ENCODE measurements around the gene RAB8A. TPM values are rescaled to one million over a fixed set of nuclear protein-coding genes. Genes with fewer than 3 reads are reported as not detected.

RAB8A gene
- total and polyA plus RNA-seq, 4 donors, result 38.0 to 52.0 (median 44.3) TPM

- H3K27ac ChIP-seq (ENCODE audit: low read depth in 1 of 2, low read length in 2 of 2), result no peak overlapping the region
- H3K9ac ChIP-seq (ENCODE audit: low read depth in 1 of 2, low read length in 2 of 2), result no peak overlapping the region
- peaks cover 2 to 9% (median 6%) of the 10 kb centered on the region in 4 donors for H3K4me1 ChIP-seq (ENCODE audit: control insufficient read depth in 4 of 4, insufficient read depth in 4 of 4, low read length in 3 of 4)
- TF ChIP-seq ATF3 (IDR thresholded peaks at IDR 0.05) (no peak), TAF1 (conservative IDR thresholded peaks at IDR 0.05) (no peak), RAD21 (IDR thresholded peaks at IDR 0.05) (no peak), CTCF (IDR thresholded peaks at IDR 0.05; ENCODE audit: low read depth, low read length, missing input control) (no peak), ZBTB33 (IDR thresholded peaks at IDR 0.05) (no peak), NR2F2 (IDR thresholded peaks at IDR 0.05) (no peak), REST (IDR thresholded peaks at IDR 0.05) (no peak), JUND (IDR thresholded peaks at IDR 0.05) (no peak), HNF4A (conservative IDR thresholded peaks at IDR 0.05) (no peak), FOXA1 (IDR thresholded peaks at IDR 0.05) (no peak), YY1 (IDR thresholded peaks at IDR 0.05) (no peak), FOXA2 (IDR thresholded peaks at IDR 0.05) (no peak), SP1 (IDR thresholded peaks at IDR 0.05) (no peak), RXRA (IDR thresholded peaks at IDR 0.05) (no peak), EGR1 (IDR thresholded peaks at IDR 0.05; ENCODE audit: low read depth in 2 of 2) (no peak)
- WGBS, result 85% methylated on average over 6 of the region's 6 CpGs
- DNase-seq (ENCODE audit: low spot score), result no peak
- H3K9me3 ChIP-seq (ENCODE audit: control insufficient read depth in 4 of 4, low read length in 3 of 4), result no peaks in the 10 kb centered on the region
- no peaks in the 10 kb centered on the region for H3K27me3 ChIP-seq (ENCODE audit: control insufficient read depth in 4 of 4, insufficient read depth in 4 of 4, low read length in 3 of 4)
- H3K36me3 ChIP-seq (ENCODE audit: control insufficient read depth in 4 of 4, insufficient read depth in 3 of 4, low read depth in 1 of 4, low read length in 3 of 4), result no peaks in the 10 kb centered on the region
- no peak overlapping the region for H3K4me3 ChIP-seq (ENCODE audit: low read depth in 1 of 3, low read length in 3 of 3)
Measured at GRCh38 chr19:16160445-16160942, 48.8 kb downstream of the RAB8A start.

- H3K9me3 ChIP-seq (ENCODE audit: control insufficient read depth in 4 of 4, low read length in 3 of 4), result no peaks in the 10 kb centered on the region
- DNase-seq (ENCODE audit: low spot score), result no peak
- peaks cover 2 to 9% (median 6%) of the 10 kb centered on the region in 4 donors for H3K4me1 ChIP-seq (ENCODE audit: control insufficient read depth in 4 of 4, insufficient read depth in 4 of 4, low read length in 3 of 4)
- no peaks in the 10 kb centered on the region for H3K27me3 ChIP-seq (ENCODE audit: control insufficient read depth in 4 of 4, insufficient read depth in 4 of 4, low read length in 3 of 4)
- 80% methylated on average over 14 of the region's 14 CpGs for WGBS
- no peak overlapping the region for H3K27ac ChIP-seq (ENCODE audit: low read depth in 1 of 2, low read length in 2 of 2)
- H3K36me3 ChIP-seq (ENCODE audit: control insufficient read depth in 4 of 4, insufficient read depth in 3 of 4, low read depth in 1 of 4, low read length in 3 of 4), result no peaks in the 10 kb centered on the region
- no peak overlapping the region for H3K9ac ChIP-seq (ENCODE audit: low read depth in 1 of 2, low read length in 2 of 2)
- no peak overlapping the region for H3K4me3 ChIP-seq (ENCODE audit: low read depth in 1 of 3, low read length in 3 of 3)
- TF ChIP-seq HNF4G (IDR thresholded peaks at IDR 0.05) (no peak), JUND (IDR thresholded peaks at IDR 0.05) (no peak), HNF4A (conservative IDR thresholded peaks at IDR 0.05) (no peak), REST (IDR thresholded peaks at IDR 0.05) (no peak), TAF1 (conservative IDR thresholded peaks at IDR 0.05) (no peak), NR2F2 (IDR thresholded peaks at IDR 0.05) (no peak), YY1 (IDR thresholded peaks at IDR 0.05) (no peak), RAD21 (IDR thresholded peaks at IDR 0.05) (no peak), ATF3 (IDR thresholded peaks at IDR 0.05) (no peak), GABPA (IDR thresholded peaks at IDR 0.05 in 1 of 2, conservative IDR thresholded peaks at IDR 0.05 in 1 of 2) (no peak), EGR1 (IDR thresholded peaks at IDR 0.05; ENCODE audit: low read depth in 2 of 2) (no peak), FOXA2 (IDR thresholded peaks at IDR 0.05) (no peak), FOXA1 (IDR thresholded peaks at IDR 0.05) (no peak), SP1 (IDR thresholded peaks at IDR 0.05) (no peak)
Measured at GRCh38 chr19:16160943-16161560, 49.4 kb downstream of the RAB8A start.
